ENCODE measurements around the gene AOPEP. TPM values are rescaled to one million over a fixed set of nuclear protein-coding genes. Genes with fewer than 3 reads are reported as not detected.

The AOPEP gene
- polyA plus RNA-seq, 1 of the 3 experiments (the other 2 are of a cell fraction): 54.6 TPM

DNA sequence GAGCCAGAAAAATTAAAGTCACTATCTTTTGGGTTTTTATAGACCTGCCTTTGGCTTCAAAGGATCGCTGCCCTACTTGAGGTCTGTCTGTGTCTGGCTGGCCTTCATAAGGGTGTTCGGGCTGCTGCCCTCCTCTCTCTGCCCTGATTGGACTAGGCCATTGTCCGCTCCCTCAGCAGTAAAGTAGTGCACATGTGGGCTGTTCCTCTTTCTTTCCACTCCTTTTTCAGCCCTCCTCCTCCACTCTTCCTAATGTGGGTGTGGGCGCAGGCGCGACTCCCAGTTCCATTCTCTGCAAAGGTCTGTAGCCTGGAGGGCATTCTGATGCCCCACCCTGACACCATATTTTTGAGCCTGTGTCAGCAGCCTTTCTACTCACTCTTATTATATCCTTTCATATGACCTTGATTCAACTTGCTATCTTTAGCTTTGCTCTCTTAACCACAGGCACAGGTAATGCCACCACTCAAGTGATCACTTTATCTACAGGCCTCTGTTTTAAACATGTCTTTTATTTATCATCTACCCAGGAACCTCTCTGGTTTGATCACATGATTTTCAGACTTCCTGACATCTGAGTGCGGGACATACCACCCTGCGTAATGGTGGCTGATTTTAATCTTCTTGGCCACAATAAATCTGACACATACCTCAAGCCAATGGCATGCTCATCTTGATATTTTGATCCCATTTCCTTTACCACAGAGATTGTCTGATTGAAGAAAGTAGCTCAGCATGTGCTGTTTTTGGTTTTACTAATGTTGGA lies 144.5 kb downstream of the AOPEP start (continued):
- TF ChIP-seq, protein P1, sequence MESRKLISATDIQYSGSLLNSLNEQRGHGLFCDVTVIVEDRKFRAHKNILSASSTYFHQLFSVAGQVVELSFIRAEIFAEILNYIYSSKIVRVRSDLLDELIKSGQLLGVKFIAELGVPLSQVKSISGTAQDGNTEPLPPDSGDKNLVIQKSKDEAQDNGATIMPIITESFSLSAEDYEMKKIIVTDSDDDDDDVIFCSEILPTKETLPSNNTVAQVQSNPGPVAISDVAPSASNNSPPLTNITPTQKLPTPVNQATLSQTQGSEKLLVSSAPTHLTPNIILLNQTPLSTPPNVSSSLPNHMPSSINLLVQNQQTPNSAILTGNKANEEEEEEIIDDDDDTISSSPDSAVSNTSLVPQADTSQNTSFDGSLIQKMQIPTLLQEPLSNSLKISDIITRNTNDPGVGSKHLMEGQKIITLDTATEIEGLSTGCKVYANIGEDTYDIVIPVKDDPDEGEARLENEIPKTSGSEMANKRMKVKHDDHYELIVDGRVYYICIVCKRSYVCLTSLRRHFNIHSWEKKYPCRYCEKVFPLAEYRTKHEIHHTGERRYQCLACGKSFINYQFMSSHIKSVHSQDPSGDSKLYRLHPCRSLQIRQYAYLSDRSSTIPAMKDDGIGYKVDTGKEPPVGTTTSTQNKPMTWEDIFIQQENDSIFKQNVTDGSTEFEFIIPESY (IDR thresholded peaks at IDR 0.05; ENCODE audit: borderline replicate concordance, low read depth): peak; percentile 85; the same call in 1 of the 2 replicates
- TF ChIP-seq FOXJ3 (CRISPR knock-in tag; IDR thresholded peaks at IDR 0.05): no peak
- no peak for TF ChIP-seq USF2 (IDR thresholded peaks at IDR 0.05; ENCODE audit: borderline replicate concordance, low read depth, low read length)
- peak; percentile 98 for TF ChIP-seq TEAD4 (IDR thresholded peaks at IDR 0.05; ENCODE audit: borderline replicate concordance, insufficient read depth)
- TF ChIP-seq GABPA (IDR thresholded peaks at IDR 0.05; ENCODE audit: low read depth): no peak
- TF ChIP-seq, protein P2, sequence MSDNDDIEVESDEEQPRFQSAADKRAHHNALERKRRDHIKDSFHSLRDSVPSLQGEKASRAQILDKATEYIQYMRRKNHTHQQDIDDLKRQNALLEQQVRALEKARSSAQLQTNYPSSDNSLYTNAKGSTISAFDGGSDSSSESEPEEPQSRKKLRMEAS (IDR thresholded peaks at IDR 0.05; ENCODE audit: low read depth): peak; percentile 82
- no peak for TF ChIP-seq SIN3A (IDR thresholded peaks at IDR 0.05; ENCODE audit: borderline replicate concordance, low read depth, low read length)
- peak; percentile 63 to 97 for TF ChIP-seq EP300 (IDR thresholded peaks at IDR 0.05; ENCODE audit: borderline replicate concordance in 1 of 2, low read depth in 1 of 2, low read length in 1 of 2)
- TF ChIP-seq, protein P3, sequence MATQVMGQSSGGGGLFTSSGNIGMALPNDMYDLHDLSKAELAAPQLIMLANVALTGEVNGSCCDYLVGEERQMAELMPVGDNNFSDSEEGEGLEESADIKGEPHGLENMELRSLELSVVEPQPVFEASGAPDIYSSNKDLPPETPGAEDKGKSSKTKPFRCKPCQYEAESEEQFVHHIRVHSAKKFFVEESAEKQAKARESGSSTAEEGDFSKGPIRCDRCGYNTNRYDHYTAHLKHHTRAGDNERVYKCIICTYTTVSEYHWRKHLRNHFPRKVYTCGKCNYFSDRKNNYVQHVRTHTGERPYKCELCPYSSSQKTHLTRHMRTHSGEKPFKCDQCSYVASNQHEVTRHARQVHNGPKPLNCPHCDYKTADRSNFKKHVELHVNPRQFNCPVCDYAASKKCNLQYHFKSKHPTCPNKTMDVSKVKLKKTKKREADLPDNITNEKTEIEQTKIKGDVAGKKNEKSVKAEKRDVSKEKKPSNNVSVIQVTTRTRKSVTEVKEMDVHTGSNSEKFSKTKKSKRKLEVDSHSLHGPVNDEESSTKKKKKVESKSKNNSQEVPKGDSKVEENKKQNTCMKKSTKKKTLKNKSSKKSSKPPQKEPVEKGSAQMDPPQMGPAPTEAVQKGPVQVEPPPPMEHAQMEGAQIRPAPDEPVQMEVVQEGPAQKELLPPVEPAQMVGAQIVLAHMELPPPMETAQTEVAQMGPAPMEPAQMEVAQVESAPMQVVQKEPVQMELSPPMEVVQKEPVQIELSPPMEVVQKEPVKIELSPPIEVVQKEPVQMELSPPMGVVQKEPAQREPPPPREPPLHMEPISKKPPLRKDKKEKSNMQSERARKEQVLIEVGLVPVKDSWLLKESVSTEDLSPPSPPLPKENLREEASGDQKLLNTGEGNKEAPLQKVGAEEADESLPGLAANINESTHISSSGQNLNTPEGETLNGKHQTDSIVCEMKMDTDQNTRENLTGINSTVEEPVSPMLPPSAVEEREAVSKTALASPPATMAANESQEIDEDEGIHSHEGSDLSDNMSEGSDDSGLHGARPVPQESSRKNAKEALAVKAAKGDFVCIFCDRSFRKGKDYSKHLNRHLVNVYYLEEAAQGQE (IDR thresholded peaks at IDR 0.05; ENCODE audit: low read depth, low read length): no peak; the same call in 1 of the 2 replicates
- peak; percentile 62; the same call in 1 of the 2 replicates for TF ChIP-seq POLR2AphosphoS5 (IDR thresholded peaks at IDR 0.05; ENCODE audit: low read depth, low read length)
